Testis (tissue), 2 donors: ENCODE results near the gene LRRC56.

Source experiments
- POLR2A ChIP-seq: fragments of 450-650 bp; IDR thresholded peaks from one replicate; pipeline ENCODE4 v1.6.1; 2017; ENCODE audit warnings: antibody characterized with exemption, mild to moderate bottlenecking, moderate library complexity
- TF ChIP-seq, protein P1 (sequence below), 3 experiments: fragments of 450-650 bp in 2 of 3; fragments of 200-600 bp in 1 of 3; sonication (generic) in 1 of 3; IDR thresholded peaks; one replicate each; pipeline ENCODE4 v1.5.1; 2016 to 2019; ENCODE audit warnings: antibody characterized with exemption in 3 of 3, mild to moderate bottlenecking in 2 of 3, moderate library complexity in 1 of 3

DNA sequence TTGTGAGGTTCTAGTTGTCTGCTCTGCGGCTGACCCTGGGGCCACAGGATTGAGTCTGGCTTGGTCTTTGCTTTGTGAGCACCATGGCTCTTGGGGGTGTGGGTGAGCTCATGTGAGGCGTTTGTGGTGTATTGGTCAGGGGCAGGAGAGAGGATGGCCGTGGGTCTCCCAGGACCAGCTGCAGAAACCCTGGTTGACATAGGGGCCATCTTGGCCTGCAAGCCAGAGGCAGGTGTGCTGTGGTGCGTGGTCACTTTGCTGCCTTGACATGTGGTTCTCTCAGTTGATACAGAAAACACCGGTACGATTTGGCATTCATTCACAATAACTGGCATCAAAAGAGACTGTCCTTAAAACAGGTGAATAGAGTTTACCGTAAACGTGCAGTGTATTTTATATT is 50.2 kb downstream of the LRRC56 start:
- no peak for TF ChIP-seq POLR2A
- TF ChIP-seq, protein P1, sequence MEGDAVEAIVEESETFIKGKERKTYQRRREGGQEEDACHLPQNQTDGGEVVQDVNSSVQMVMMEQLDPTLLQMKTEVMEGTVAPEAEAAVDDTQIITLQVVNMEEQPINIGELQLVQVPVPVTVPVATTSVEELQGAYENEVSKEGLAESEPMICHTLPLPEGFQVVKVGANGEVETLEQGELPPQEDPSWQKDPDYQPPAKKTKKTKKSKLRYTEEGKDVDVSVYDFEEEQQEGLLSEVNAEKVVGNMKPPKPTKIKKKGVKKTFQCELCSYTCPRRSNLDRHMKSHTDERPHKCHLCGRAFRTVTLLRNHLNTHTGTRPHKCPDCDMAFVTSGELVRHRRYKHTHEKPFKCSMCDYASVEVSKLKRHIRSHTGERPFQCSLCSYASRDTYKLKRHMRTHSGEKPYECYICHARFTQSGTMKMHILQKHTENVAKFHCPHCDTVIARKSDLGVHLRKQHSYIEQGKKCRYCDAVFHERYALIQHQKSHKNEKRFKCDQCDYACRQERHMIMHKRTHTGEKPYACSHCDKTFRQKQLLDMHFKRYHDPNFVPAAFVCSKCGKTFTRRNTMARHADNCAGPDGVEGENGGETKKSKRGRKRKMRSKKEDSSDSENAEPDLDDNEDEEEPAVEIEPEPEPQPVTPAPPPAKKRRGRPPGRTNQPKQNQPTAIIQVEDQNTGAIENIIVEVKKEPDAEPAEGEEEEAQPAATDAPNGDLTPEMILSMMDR (IDR thresholded peaks at IDR 0.05): no peak
